Muscle of leg (tissue), 11 donors: Measurements from ENCODE around the gene PRICKLE2. TPM values are rescaled to one million over a fixed set of nuclear protein-coding genes. Genes with fewer than 3 reads are reported as not detected.

Source experiments
- DNase-seq: peaks from one replicate; pipeline ENCODE4 v3.0.0; 2013
- H3K27ac ChIP-seq: one replicate; pipeline ENCODE4 v1.5.1; 2013; ENCODE audit warnings: mild to moderate bottlenecking, low read length, control low read depth
- H3K27me3 ChIP-seq: one replicate; pipeline ENCODE4 v1.6.1; 2013; ENCODE audit warnings: low read length; ENCODE audit not compliant: control insufficient read depth, insufficient read depth
- H3K36me3 ChIP-seq: one replicate; pipeline ENCODE4 v1.6.1; 2013; ENCODE audit warnings: low read length; ENCODE audit not compliant: control insufficient read depth, insufficient read depth
- H3K4me1 ChIP-seq: one replicate; pipeline ENCODE4 v1.6.1; 2013; ENCODE audit warnings: low read length; ENCODE audit not compliant: control insufficient read depth, insufficient read depth
- H3K4me3 ChIP-seq: one replicate; pipeline ENCODE4 v1.5.1; 2013; ENCODE audit warnings: low read length, control low read depth
- H3K9me3 ChIP-seq: replicated peaks from 2 replicates; pipeline ENCODE4 v1.6.1; 2013; ENCODE audit warnings: low read depth, low read length; ENCODE audit not compliant: control insufficient read depth
- WGBS: methylation state at CpG from one replicate; pipeline ENCODE4 v1.1.5; 2013; ENCODE audit warnings: missing lambda C conversion rate; ENCODE audit not compliant: insufficient coverage; 5-methylcytosine and 5-hydroxymethylcytosine counted together
- polyA plus RNA-seq, 8 donors: library from polyadenylated mRNA; unstranded; fragments of 120-200 nt; gene quantifications; one replicate each; pipeline versions ENCODE4 v1.2.1 to v1.2.3, GENCODE V29; 2013; ENCODE audit warnings: inconsistent platforms in 1 of 8, low replicate concordance in 1 of 8; ENCODE audit not compliant: insufficient read length in 8 of 8, insufficient read depth in 1 of 8
- total RNA-seq: library from RNA; stranded (reverse); fragments of 120-200 nt; gene quantifications from one replicate; pipeline ENCODE4 v1.2.4, GENCODE V29; 2013

Gene PRICKLE2
- total and polyA plus RNA-seq, 9 donors = 6.4 to 14.6 (median 10.0) TPM

DNA sequence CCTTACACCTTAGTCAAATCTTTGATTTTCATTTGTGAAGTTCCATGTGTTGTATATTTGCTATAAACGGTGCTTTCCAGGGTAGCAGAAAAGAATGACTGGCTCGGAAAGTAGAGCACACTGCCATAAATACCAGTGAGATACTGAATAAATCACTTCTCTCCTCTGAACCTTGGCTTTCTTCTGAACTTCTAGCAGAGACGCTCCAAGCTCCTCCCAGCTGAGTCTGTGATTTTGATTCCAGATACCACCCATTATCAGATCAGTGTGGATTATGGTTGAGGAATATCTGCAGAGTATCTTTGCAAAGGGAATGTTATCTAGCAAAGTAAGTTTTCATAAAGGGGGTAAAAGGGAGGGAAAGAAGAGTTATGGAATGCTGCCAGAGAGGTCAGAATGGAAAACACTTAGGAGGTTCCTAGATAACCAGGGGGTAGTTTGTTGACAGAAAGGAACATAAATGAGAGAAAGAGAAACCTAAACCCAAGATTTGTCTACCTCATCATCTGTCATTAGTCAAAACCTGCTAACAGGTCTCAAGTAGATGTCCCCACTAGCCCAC lies 103.4 kb downstream of the PRICKLE2 start:
- no peak overlapping the region for H3K27ac ChIP-seq
- DNase-seq = peak; percentile 65
- peaks cover 3% of the 10 kb centered on the region for H3K4me1 ChIP-seq
- no CpG with 5 or more reads among the region's 3 CpGs for WGBS
- H3K9me3 ChIP-seq = no peaks in the 10 kb centered on the region
- H3K4me3 ChIP-seq = no peak overlapping the region
- no peaks in the 10 kb centered on the region for H3K36me3 ChIP-seq
- H3K27me3 ChIP-seq = no peaks in the 10 kb centered on the region

DNA sequence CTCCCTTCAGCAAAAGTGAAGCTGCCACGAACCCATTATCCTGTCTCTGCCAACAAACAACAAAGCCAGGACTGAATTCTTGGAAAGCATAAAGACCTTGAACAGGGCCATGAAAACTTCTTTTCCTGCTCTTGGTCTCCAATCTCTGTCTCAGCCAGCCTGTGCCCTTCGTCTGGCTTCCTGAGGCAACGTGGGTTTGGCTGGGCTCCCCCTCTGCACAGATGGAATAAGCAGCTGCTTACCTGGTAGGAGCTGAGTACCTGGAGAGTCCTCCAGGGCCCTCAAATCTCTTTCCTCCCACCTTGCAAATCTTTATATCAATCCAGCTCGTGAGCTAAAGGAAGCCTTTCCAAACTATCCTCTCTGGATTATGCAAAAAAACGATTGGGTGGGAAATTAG lies 104.4 kb downstream of the PRICKLE2 start:
- Histone ChIP-seq H3K9me3 (no peaks in the 10 kb centered on the region), H3K36me3 (no peaks in the 10 kb centered on the region), H3K27ac (no peak overlapping the region), H3K27me3 (no peaks in the 10 kb centered on the region), H3K4me1 (peaks cover 3% of the 10 kb centered on the region), H3K4me3 (no peak overlapping the region)
- 23% methylated on average over 3 of the region's 5 CpGs for WGBS
- peak; percentile 51 for DNase-seq

DNA sequence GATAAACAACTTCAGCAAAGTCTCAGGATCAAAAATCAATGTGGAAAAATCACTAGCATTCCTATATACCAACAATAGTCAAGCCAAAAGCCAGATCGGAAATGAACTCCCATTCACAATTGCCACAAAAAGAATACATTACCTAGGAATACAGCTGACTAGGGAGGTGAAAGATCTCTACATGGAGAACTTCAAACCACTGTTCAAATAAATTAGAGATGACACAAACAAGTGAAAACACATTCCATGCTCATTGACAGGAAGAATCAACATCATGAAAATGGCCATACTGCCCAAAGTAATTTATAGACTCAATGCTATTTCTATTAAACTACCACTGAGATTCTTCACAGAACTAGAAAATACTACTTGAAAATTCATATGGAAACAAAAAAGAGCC lies 107.8 kb downstream of the PRICKLE2 start:
- H3K4me3 ChIP-seq = no peak overlapping the region
- peaks cover 11% of the 10 kb centered on the region for H3K9me3 ChIP-seq
- WGBS = no CpG with 5 or more reads among the region's 1 CpG
- H3K27ac ChIP-seq = no peak overlapping the region
- peaks cover 3% of the 10 kb centered on the region for H3K4me1 ChIP-seq
- H3K27me3 ChIP-seq = no peaks in the 10 kb centered on the region
- H3K36me3 ChIP-seq = no peaks in the 10 kb centered on the region
- no peak for DNase-seq

DNA sequence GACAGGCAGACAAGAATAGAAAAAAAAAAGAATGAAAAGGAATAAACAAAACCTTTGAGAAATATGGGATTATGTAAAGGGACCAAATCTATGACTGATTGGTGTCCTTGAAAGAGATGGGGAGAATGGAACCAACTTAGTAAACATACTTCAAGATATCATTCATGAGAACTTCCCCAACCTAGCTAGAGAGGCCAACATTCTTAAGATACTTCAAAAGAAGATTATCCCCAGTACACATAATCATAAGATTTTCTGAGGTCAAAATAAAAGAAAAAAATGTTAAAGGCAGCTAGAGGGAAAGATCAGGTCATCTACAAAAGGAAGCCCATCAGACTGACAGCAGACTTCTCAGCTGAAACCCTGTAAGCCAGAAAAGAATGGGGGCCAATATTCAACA lies 110.6 kb downstream of the PRICKLE2 start:
- Histone ChIP-seq H3K9me3 (peaks cover 11% of the 10 kb centered on the region), H3K27me3 (no peaks in the 10 kb centered on the region), H3K4me1 (peaks cover 6% of the 10 kb centered on the region), H3K27ac (no peak overlapping the region), H3K36me3 (peaks cover 2% of the 10 kb centered on the region), H3K4me3 (no peak overlapping the region)
- no peak for DNase-seq

DNA sequence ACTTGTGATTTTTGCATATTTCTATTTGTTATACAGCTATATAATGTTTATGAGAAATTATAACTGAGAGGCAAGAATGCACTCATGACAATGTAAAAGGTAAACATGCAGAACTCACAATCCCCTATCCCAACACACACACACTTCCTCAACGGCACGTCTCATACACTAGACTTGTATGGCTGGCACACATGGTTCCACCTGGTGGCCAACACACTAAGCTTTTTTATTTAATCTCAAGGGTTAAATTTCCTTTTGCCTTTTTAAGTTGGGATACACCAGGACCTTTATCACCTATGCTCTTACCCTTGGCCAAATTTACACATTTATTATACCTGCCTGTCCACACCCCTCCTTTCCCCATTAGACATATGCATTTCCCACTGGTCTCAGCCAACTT lies 113.4 kb downstream of the PRICKLE2 start:
- H3K27ac ChIP-seq = no peak overlapping the region
- H3K4me3 ChIP-seq = no peak overlapping the region
- peaks cover 19% of the 10 kb centered on the region for H3K4me1 ChIP-seq
- H3K9me3 ChIP-seq = peaks cover 11% of the 10 kb centered on the region
- peaks cover 6% of the 10 kb centered on the region for H3K36me3 ChIP-seq
- DNase-seq = no peak
- no peaks in the 10 kb centered on the region for H3K27me3 ChIP-seq
- WGBS = 72% methylated on average over 2 of the region's 2 CpGs

DNA sequence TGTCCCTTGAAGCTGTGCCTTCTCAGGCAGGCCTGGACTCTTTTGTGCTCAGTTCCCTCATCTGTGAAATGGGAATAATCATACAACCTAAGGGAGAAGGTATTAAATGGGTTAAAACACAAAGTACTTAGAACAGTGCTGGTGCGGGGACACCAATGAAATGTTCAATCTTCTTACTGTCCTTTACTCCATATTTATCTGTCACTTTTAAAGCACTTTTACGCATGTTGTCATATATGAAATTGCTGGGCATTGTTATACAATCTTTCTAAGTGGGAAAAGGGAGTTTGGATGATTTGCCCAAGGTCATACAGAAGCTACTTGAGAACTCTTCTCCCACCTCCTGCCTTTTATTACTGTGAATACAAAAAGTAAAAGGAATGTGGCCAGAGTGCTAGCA lies 114.2 kb downstream of the PRICKLE2 start:
- Histone ChIP-seq H3K27me3 (no peaks in the 10 kb centered on the region), H3K4me1 (peaks cover 23% of the 10 kb centered on the region), H3K9me3 (peaks cover 11% of the 10 kb centered on the region), H3K36me3 (peaks cover 8% of the 10 kb centered on the region), H3K4me3 (no peak overlapping the region), H3K27ac (no peak overlapping the region)
- DNase-seq = no peak
- no CpG with 5 or more reads among the region's 2 CpGs for WGBS

DNA sequence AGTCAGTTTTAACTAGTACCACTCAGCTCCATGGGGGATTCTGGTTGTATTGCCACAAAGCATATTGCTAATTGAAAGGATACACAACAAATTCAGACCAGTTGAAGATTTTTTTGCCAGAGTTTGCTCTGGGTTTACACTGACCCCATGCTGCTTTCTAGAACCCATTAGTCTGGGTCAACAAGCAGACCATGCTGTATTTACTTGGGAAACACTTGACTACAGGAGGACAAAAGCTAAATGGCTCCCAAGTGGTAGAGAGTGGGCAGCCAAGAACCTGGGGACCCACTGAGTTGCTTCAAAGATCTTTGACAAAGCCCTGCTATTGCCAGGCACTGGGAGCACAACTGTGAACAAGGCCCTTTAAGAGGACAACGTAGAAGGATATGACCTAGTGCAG lies 115.2 kb downstream of the PRICKLE2 start:
- Histone ChIP-seq H3K36me3 (peaks cover 8% of the 10 kb centered on the region), H3K4me1 (peaks cover 26% of the 10 kb centered on the region), H3K4me3 (no peak overlapping the region), H3K27me3 (no peaks in the 10 kb centered on the region), H3K27ac (peak overlapping the region; percentile 52), H3K9me3 (peaks cover 7% of the 10 kb centered on the region)
- DNase-seq = no peak
- WGBS = 100% methylated on average over 1 of the region's 1 CpG

DNA sequence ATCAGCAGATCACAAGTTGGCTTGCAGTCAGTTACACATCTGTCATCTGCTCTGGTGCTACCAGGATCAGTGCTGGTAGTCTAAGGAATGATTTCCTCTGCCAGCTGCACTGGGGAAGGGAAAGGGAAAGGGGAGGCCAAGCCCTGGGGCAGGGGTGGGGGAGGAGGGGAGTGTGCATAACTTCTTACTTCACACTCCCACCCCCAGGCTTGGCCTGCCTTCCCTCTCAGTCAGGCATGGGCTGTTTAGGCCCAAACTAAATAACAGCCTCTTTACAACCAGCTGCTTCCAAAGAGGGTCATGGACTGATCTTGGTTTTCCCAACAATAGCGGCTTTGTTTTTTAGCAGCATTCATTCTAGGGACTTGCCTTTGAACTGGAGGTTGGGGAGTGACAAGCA lies 115.8 kb downstream of the PRICKLE2 start:
- H3K36me3 ChIP-seq = peaks cover 8% of the 10 kb centered on the region
- WGBS = no CpG with 5 or more reads among the region's 1 CpG
- no peaks in the 10 kb centered on the region for H3K27me3 ChIP-seq
- peaks cover 29% of the 10 kb centered on the region for H3K4me1 ChIP-seq
- DNase-seq = peak; percentile 80
- H3K4me3 ChIP-seq = no peak overlapping the region
- peak overlapping the region; percentile 52 for H3K27ac ChIP-seq
- peaks cover under 1% of the 10 kb centered on the region for H3K9me3 ChIP-seq

DNA sequence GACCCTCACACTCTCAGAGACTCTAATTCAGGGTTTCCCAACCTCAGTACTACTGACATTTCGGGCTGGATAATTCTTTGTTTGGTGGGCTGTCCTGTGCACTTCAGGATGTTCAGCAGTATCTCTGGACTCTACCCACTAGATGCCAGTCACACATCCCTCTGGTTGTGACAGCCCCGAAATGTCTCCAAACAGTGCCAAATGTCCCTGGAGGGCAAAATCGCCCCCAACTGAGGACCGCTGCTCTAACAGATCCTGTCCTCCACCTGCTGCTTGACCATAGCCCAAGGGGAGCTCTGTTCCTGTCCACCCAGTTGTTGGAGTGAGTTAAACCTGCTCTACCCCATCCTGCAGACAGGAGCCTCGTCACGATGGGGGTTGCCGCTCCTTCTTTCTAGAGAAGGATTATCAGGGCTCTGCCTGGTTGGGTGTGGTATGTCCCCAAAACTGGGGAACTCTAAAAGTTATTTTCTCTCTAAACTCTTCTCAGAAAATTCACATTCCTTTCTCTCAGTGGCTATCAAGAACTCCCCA lies 116.4 kb downstream of the PRICKLE2 start:
- DNase-seq = no peak
- WGBS = 94% methylated on average over 3 of the region's 7 CpGs

DNA sequence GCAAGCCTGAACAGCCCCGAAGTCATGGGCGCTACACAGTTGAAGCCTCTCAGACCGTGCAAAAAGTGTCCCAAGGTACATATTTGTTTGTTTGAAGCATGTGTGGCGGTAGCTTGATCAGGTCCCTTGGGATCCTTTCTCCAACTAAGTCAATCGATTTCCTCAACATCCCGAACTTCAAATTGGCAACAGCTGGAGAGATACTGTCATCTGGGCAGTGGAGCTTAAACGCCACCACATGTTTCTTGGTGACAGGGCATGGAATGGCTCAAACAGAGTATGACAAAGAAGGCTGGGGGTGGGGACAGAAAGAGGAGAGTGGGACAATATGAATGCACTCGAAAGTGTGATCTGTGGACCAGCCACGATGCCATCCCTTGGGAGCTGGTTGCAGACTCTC lies 117.0 kb downstream of the PRICKLE2 start:
- peaks cover 30% of the 10 kb centered on the region for H3K4me1 ChIP-seq
- 76% methylated on average over 3 of the region's 9 CpGs for WGBS

More for the DNA sequence above, 116.4 kb downstream of the PRICKLE2 start:
- H3K4me3 ChIP-seq = no peak overlapping the region
- H3K27me3 ChIP-seq = no peaks in the 10 kb centered on the region
- H3K36me3 ChIP-seq = peaks cover 8% of the 10 kb centered on the region
- peak overlapping the region; percentile 6 for H3K27ac ChIP-seq
- peaks cover 30% of the 10 kb centered on the region for H3K4me1 ChIP-seq
- no peaks in the 10 kb centered on the region for H3K9me3 ChIP-seq

DNA sequence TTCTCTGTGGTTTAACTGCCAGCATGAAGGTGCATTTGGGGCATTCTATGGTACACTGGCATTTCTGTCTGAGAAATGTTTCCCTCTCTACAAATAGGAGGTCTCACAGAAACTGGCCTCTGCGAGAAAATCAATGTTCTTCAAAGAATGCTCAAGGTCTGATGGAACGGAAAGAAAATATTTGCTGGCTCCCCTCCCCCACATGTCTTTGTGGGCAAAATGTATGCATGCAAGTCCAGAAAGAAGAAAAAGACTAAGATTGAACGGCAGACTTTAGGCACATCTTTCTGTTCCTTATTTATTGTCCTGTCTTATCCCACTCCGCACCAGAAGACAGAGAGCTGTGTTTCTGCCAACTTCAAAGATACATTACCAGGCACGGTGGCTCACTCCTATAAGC lies 118.1 kb downstream of the PRICKLE2 start:
- no peak for DNase-seq

More for the DNA sequence above, 117.0 kb downstream of the PRICKLE2 start:
- no peak for DNase-seq
- H3K4me3 ChIP-seq = no peak overlapping the region
- H3K27me3 ChIP-seq = no peaks in the 10 kb centered on the region
- peaks cover 8% of the 10 kb centered on the region for H3K36me3 ChIP-seq
- H3K27ac ChIP-seq = no peak overlapping the region
- H3K9me3 ChIP-seq = no peaks in the 10 kb centered on the region

More for the DNA sequence above, 118.1 kb downstream of the PRICKLE2 start:
- H3K36me3 ChIP-seq = peaks cover 8% of the 10 kb centered on the region
- H3K4me1 ChIP-seq = peaks cover 30% of the 10 kb centered on the region
- H3K27ac ChIP-seq = no peak overlapping the region
- no CpG with 5 or more reads among the region's 5 CpGs for WGBS
- H3K27me3 ChIP-seq = no peaks in the 10 kb centered on the region
- H3K4me3 ChIP-seq = no peak overlapping the region
- no peaks in the 10 kb centered on the region for H3K9me3 ChIP-seq
